Epidermal melanocyte (primary cell): ENCODE results near the gene NCAM1.

Source experiments
- DNase-seq: peaks from one replicate; pipeline ENCODE4 v3.0.0; 2011; ENCODE audit warnings: low spot score; ENCODE audit not compliant: insufficient read length

NCAM1 gene

GRCh38 chr11:112968941-112969713 is 7.9 kb downstream of the NCAM1 start:
- DNase-seq: no peak

- no peak for DNase-seq
These were observed 10.0 kb downstream of the NCAM1 start for GRCh38 chr11:112971195-112971594.

- no peak for DNase-seq
These were observed 10.6 kb downstream of the NCAM1 start for GRCh38 chr11:112971827-112972226.

- DNase-seq: no peak
These were observed 11.4 kb downstream of the NCAM1 start for GRCh38 chr11:112972399-112973145.

- no peak for DNase-seq
These were observed 13.8 kb downstream of the NCAM1 start for GRCh38 chr11:112975051-112975450.

GRCh38 chr11:112975493-112975892 is 14.3 kb downstream of the NCAM1 start:
- no peak for DNase-seq

- DNase-seq: peak; percentile 22
These were observed 16.5 kb downstream of the NCAM1 start for GRCh38 chr11:112977755-112978154.

- no peak for DNase-seq
These were observed 22.7 kb downstream of the NCAM1 start for GRCh38 chr11:112983887-112984286.

- DNase-seq: no peak
These were observed 28.0 kb downstream of the NCAM1 start for GRCh38 chr11:112989198-112989597.

- no peak for DNase-seq
These were observed 32.6 kb downstream of the NCAM1 start for GRCh38 chr11:112993808-112994207.

- no peak for DNase-seq
These were observed 34.3 kb downstream of the NCAM1 start for GRCh38 chr11:112995423-112996090.

GRCh38 chr11:112996994-112997393 is 35.8 kb downstream of the NCAM1 start:
- DNase-seq: no peak

- no peak for DNase-seq
These were observed 36.7 kb downstream of the NCAM1 start for GRCh38 chr11:112997857-112998466.

- DNase-seq: no peak
These were observed 38.3 kb downstream of the NCAM1 start for GRCh38 chr11:112999520-112999919.

- no peak for DNase-seq
These were observed 40.5 kb downstream of the NCAM1 start for GRCh38 chr11:113001709-113002108.

- no peak for DNase-seq
These were observed 45.8 kb downstream of the NCAM1 start for GRCh38 chr11:113006896-113007445.

GRCh38 chr11:113014262-113015097 is 53.3 kb downstream of the NCAM1 start:
- DNase-seq: no peak

- no peak for DNase-seq
These were observed 53.9 kb downstream of the NCAM1 start for GRCh38 chr11:113015098-113015455.

GRCh38 chr11:113016905-113017304 is 55.7 kb downstream of the NCAM1 start:
- no peak for DNase-seq

GRCh38 chr11:113018913-113019312 is 57.7 kb downstream of the NCAM1 start:
- DNase-seq: no peak

- no peak for DNase-seq
These were observed 58.5 kb downstream of the NCAM1 start for GRCh38 chr11:113019711-113020110.
